GM23338 (cell line): ENCODE measurements around the gene SERTAD1. TPM values are rescaled to one million over a fixed set of nuclear protein-coding genes. Genes with fewer than 3 reads are reported as not detected.

Experiments
- ATAC-seq: fragments of 200-7000 bp; cut with Tn5 transposase; 3 replicates; pipeline ENCODE4 v1.9.1; 2020
- DNase-seq: peaks from one replicate; pipeline ENCODE4 v3.0.0-alpha.2; 2015; ENCODE audit warnings: low spot score
- H2AFZ ChIP-seq: fragments of 200-600 bp; sonication (generic); 2 replicates; pipeline ENCODE4 v1.8.0; 2016; ENCODE audit warnings: antibody characterized with exemption, mild to moderate bottlenecking, moderate library complexity
- H3F3A ChIP-seq: fragments of 200-600 bp; sonication (generic); replicated peaks from 2 replicates; pipeline ENCODE4 v1.8.0; 2017; ENCODE audit warnings: antibody characterized with exemption, mixed run types, low read depth
- H3K27ac ChIP-seq: fragments of 200-600 bp; sonication (generic); 2 replicates; pipeline ENCODE4 v1.6.1; 2016; ENCODE audit warnings: low read depth
- H3K27me3 ChIP-seq: fragments of 200-600 bp; sonication (generic); 2 replicates; pipeline ENCODE4 v1.8.0; 2016; ENCODE audit warnings: mild to moderate bottlenecking, mixed run types, moderate library complexity; ENCODE audit not compliant: insufficient read depth
- H3K36me3 ChIP-seq: fragments of 200-600 bp; sonication (generic); 2 replicates; pipeline ENCODE4 v1.8.0; 2016; ENCODE audit warnings: mild to moderate bottlenecking; ENCODE audit not compliant: insufficient read depth
- H3K4me1 ChIP-seq: fragments of 200-600 bp; sonication (generic); 2 replicates; pipeline ENCODE4 v1.8.0; 2016; ENCODE audit warnings: mild to moderate bottlenecking, moderate library complexity; ENCODE audit not compliant: insufficient read depth
- H3K4me2 ChIP-seq: fragments of 200-600 bp; sonication (generic); 2 replicates; pipeline ENCODE4 v1.7.1; 2017; ENCODE audit warnings: mixed run types
- H3K4me3 ChIP-seq: fragments of 200-600 bp; sonication (generic); 2 replicates; pipeline ENCODE4 v1.6.1; 2016; ENCODE audit warnings: mixed run types
- H3K79me2 ChIP-seq: fragments of 200-600 bp; sonication (generic); replicated peaks from 2 replicates; pipeline ENCODE4 v1.8.0; 2017; ENCODE audit warnings: mild to moderate bottlenecking; ENCODE audit not compliant: insufficient read depth
- H3K9me2 ChIP-seq: fragments of 200-600 bp; sonication (generic); 2 replicates; pipeline ENCODE4 v1.8.0; 2017; ENCODE audit not compliant: insufficient read depth
- H4K20me1 ChIP-seq: fragments of 200-600 bp; sonication (generic); replicated peaks from 2 replicates; pipeline ENCODE4 v1.8.0; 2017; ENCODE audit warnings: mild to moderate bottlenecking; ENCODE audit not compliant: insufficient read depth
- H3K27ac Mint-ChIP-seq: 2 replicates; pipeline ENCODE4 v1.8.0; 2020; ENCODE audit warnings: inconsistent platforms, mild to moderate bottlenecking, moderate library complexity, mixed read lengths
- H3K27me3 Mint-ChIP-seq: 3 replicates; pipeline ENCODE4 v1.8.0; 2022; ENCODE audit warnings: low read depth, mild to moderate bottlenecking, moderate library complexity, mixed read lengths, inconsistent platforms; ENCODE audit not compliant: insufficient read depth, poor library complexity
- H3K36me3 Mint-ChIP-seq: 3 replicates; pipeline ENCODE4 v1.8.0; 2021; ENCODE audit warnings: low read depth, mild to moderate bottlenecking, inconsistent platforms, moderate library complexity, mixed read lengths
- H3K4me1 Mint-ChIP-seq: 3 replicates; pipeline ENCODE4 v1.8.0; 2020; ENCODE audit warnings: mild to moderate bottlenecking, inconsistent platforms, mixed read lengths
- H3K4me3 Mint-ChIP-seq: 3 replicates; pipeline ENCODE4 v1.8.0; 2021; ENCODE audit warnings: moderate library complexity, mild to moderate bottlenecking, inconsistent platforms, mixed read lengths
- H3K9me3 Mint-ChIP-seq: 3 replicates; pipeline ENCODE4 v1.8.0; 2020; ENCODE audit warnings: moderate library complexity, mild to moderate bottlenecking, inconsistent platforms, mixed read lengths
- CREB1 ChIP-seq: fragments of 250-450 bp; sonication (Bioruptor Pico); IDR thresholded peaks from 2 replicates; pipeline ENCODE4 v1.5.0; 2020; ENCODE audit warnings: low read depth, mild to moderate bottlenecking, moderate library complexity
- ETS1 ChIP-seq: IDR thresholded peaks from 2 replicates; pipeline ENCODE4 v1.6.1; 2016; ENCODE audit warnings: antibody characterized with exemption
- EZH2 ChIP-seq: fragments of 200-600 bp; sonication (generic); IDR thresholded peaks from one replicate; pipeline ENCODE4 v1.8.0; 2017; ENCODE audit warnings: antibody characterized with exemption, mild to moderate bottlenecking, low read depth; ENCODE audit not compliant: unreplicated experiment
- EZH2phosphoT487 ChIP-seq: fragments of 200-600 bp; sonication (generic); IDR thresholded peaks from one replicate; pipeline ENCODE4 v1.8.1; 2018; ENCODE audit warnings: antibody characterized with exemption; ENCODE audit not compliant: unreplicated experiment
- JUNB ChIP-seq: IDR thresholded peaks from one replicate; pipeline ENCODE4 v1.6.1; 2016; ENCODE audit warnings: antibody characterized with exemption; ENCODE audit not compliant: unreplicated experiment
- NANOG ChIP-seq: IDR thresholded peaks from 2 replicates; pipeline ENCODE4 v1.6.1; 2016; ENCODE audit warnings: antibody characterized with exemption, borderline replicate concordance
- POLR2AphosphoS5 ChIP-seq: IDR thresholded peaks from 2 replicates; pipeline ENCODE4 v1.6.1; 2016; ENCODE audit warnings: antibody characterized with exemption, low read depth
- REST ChIP-seq: IDR thresholded peaks from one replicate; pipeline ENCODE4 v1.6.1; 2018; ENCODE audit warnings: antibody characterized with exemption; ENCODE audit not compliant: unreplicated experiment
- STAT1 ChIP-seq: IDR thresholded peaks from one replicate; pipeline ENCODE4 v1.6.1; 2016; ENCODE audit warnings: antibody characterized with exemption; ENCODE audit not compliant: unreplicated experiment
- ZNF114 ChIP-seq: fragments of 250-450 bp; sonication (Bioruptor Pico); IDR thresholded peaks from 2 replicates; pipeline ENCODE4 v1.5.0; 2020; ENCODE audit warnings: mild to moderate bottlenecking, moderate library complexity
- ZNF331 ChIP-seq: fragments of 250-450 bp; sonication (Bioruptor Pico); IDR thresholded peaks from 2 replicates; pipeline ENCODE4 v1.5.0; 2020; ENCODE audit warnings: low read depth, mild to moderate bottlenecking, moderate library complexity
- ZNF462 ChIP-seq: fragments of 250-450 bp; sonication (Bioruptor Pico); IDR thresholded peaks from 2 replicates; pipeline ENCODE4 v1.5.0; 2020; ENCODE audit warnings: mild to moderate bottlenecking, moderate library complexity
- polyA plus RNA-seq: library from polyadenylated mRNA; unstranded; fragments of >200 nt; fragmentation: Nextera tagmentation; extraction: Ambion mirVana; gene quantifications from 2 replicates; pipeline ENCODE4 v1.2.1, GENCODE V29; 2016
- total RNA-seq: library from RNA; depleted of rRNA; stranded (reverse); fragments of >200 nt; shearing (Covaris generic); gene quantifications from 2 replicates; pipeline ENCODE4 v1.2.3, GENCODE V29; 2014

SERTAD1 gene
- total and polyA plus RNA-seq, 2 experiments from 2014 or later, result 4.6 to 9.1 TPM

GRCh38 chr19:40378509-40378908 lies 47.3 kb downstream of the SERTAD1 start:
- DNase-seq (no peak), ATAC-seq (no peak)
- H3F3A ChIP-seq, result no peaks in the 10 kb centered on the region
- peaks cover 39% of the 10 kb centered on the region for H3K36me3 Mint-ChIP-seq
- H3K27me3 ChIP-seq, result no peaks in the 10 kb centered on the region
- no peaks in the 10 kb centered on the region for H3K9me3 Mint-ChIP-seq
- H3K79me2 ChIP-seq, result no peaks in the 10 kb centered on the region
- no peak overlapping the region for H3K27ac Mint-ChIP-seq
- H3K27me3 Mint-ChIP-seq, result peaks cover 7% of the 10 kb centered on the region
- H3K4me1 Mint-ChIP-seq, result no peaks in the 10 kb centered on the region
- H3K9me2 ChIP-seq, result no peaks in the 10 kb centered on the region
- no peak overlapping the region for H3K4me2 ChIP-seq
- H4K20me1 ChIP-seq, result no peaks in the 10 kb centered on the region
- no peak overlapping the region for H3K27ac ChIP-seq
- TF ChIP-seq ZNF114 (CRISPR knock-in tag) (no peak), STAT1 (no peak), ZNF331 (no peak)
- no peak overlapping the region for H2AFZ ChIP-seq
- H3K36me3 ChIP-seq, result peaks cover 7% of the 10 kb centered on the region; the same call in 1 of the 2 replicates
- H3K4me1 ChIP-seq, result no peaks in the 10 kb centered on the region
- H3K4me3 ChIP-seq, result no peak overlapping the region
- H3K4me3 Mint-ChIP-seq, result no peak overlapping the region

- Histone ChIP-seq H3K9me2 (no peaks in the 10 kb centered on the region), H2AFZ (no peak overlapping the region), H3K4me1 (no peaks in the 10 kb centered on the region), H4K20me1 (no peaks in the 10 kb centered on the region), H3K79me2 (no peaks in the 10 kb centered on the region), H3K4me2 (no peak overlapping the region), H3K27me3 (no peaks in the 10 kb centered on the region), H3K27ac (no peak overlapping the region), H3K4me3 (no peak overlapping the region), H3F3A (no peaks in the 10 kb centered on the region), H3K36me3 (peaks cover 7% of the 10 kb centered on the region; the same call in 1 of the 2 replicates)
- Mint-ChIP-seq H3K4me3 (no peak overlapping the region), H3K4me1 (no peaks in the 10 kb centered on the region), H3K9me3 (no peaks in the 10 kb centered on the region), H3K27me3 (peaks cover 7% of the 10 kb centered on the region), H3K36me3 (peaks cover 40% of the 10 kb centered on the region), H3K27ac (no peak overlapping the region)
- DNase-seq (no peak), ATAC-seq (no peak)
- TF ChIP-seq JUNB (no peak), EZH2phosphoT487 (no peak), ETS1 (no peak), ZNF462 (CRISPR knock-in tag) (no peak), ZNF114 (CRISPR knock-in tag) (no peak), STAT1 (no peak), EZH2 (no peak), NANOG (no peak), CREB1 (CRISPR knock-in tag) (no peak), POLR2AphosphoS5 (no peak), ZNF331 (no peak), REST (no peak)
Observed at GRCh38 chr19:40377876-40378385, 47.9 kb downstream of the SERTAD1 start.
